DMS114 treated with DMSO at 0.1 percent for 48 hours (cell line): ENCODE measurements around the gene ONECUT2.

Experiments
- DNase-seq: peaks from one replicate; lab custom pipeline; 2025; ENCODE audit not compliant: unreplicated experiment; lab: John Stamatoyannopoulos, UW

Gene ONECUT2

DNA sequence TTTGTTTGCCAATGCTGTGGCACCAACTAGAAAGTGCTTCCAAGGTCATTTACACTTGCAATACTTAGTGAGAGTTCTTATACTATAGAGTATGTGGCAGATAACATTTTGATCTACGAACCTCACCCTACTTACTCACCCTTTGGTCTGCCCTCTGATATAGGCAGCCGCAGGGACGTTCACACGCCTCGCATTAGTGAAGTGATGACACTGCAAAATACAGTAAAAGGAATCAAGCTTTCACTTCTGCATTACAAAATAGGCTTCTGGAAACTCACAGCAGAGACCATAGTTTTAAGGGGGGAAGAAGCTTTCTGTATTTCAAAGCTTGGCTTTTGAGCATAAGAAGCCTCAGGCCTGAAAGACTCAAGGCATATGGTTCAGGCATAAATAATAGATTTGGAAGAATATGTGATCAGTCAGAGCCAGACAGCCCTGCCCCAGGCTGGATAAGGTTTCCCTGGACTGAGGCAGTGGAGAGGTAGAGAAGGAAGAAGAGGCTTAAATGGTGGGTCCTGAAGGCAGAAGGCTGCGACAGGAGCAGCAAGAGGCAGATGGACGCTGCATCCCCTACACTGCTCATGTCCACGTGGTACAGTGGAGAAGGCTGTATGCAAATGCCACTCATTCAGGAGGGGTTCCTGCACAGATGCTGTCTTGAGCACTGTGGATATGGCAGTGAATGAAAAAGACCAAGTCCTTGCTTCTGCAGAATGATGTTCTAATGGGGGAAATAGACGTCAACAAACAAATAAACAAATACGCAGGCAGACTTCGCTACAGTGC lies 88.2 kb downstream of the ONECUT2 start:
- no peak for DNase-seq

DNA sequence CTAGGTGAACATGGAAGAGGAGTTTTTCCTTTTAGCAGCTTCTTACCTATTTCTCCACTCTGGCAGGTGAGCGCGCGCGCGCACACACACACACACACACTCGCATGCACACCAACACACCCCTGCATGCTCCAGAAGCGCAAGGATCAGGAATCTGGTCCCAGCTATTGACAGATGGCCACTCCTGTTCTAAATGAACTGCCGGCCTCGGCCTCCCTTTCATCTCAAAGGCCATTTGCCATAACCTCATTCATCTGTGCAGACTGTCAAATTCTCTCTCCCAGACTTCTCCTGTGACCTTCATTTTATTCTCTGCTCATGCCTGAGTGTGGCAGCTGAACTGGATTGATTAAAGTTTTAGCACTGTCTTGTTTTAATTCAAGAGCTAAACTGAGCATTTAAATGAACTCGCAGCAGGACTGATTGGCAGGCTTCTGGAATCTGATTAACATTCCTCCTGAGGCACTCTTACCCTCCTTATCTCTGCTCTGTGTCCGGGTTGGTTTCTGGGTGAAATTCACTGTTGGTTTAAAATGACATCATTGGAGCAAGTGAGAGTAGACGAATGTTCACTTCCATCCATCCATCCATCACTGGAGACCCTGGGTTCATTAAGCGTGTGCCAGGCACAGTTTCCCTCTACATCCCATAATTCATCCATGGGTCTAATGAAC lies 92.5 kb downstream of the ONECUT2 start:
- no peak for DNase-seq

DNA sequence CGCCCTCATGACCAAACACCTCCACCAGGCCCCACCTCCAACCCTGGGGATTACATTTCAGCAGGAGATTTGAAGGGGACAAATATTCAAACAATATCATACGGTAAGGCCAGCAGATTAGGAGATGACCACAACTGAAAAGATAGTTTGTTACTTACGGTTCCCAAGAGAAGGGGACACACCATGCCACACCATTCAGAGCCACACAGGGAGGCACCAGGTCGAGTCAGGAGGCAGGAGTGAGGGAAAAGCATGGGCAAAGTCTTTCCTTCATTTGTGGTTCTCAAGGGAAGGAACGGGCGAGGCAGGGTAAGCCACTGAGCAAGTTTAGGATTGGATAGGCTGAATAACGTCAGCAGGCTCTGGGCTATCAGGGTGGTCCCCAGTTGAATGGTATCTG lies 94.0 kb downstream of the ONECUT2 start:
- no peak for DNase-seq

DNA sequence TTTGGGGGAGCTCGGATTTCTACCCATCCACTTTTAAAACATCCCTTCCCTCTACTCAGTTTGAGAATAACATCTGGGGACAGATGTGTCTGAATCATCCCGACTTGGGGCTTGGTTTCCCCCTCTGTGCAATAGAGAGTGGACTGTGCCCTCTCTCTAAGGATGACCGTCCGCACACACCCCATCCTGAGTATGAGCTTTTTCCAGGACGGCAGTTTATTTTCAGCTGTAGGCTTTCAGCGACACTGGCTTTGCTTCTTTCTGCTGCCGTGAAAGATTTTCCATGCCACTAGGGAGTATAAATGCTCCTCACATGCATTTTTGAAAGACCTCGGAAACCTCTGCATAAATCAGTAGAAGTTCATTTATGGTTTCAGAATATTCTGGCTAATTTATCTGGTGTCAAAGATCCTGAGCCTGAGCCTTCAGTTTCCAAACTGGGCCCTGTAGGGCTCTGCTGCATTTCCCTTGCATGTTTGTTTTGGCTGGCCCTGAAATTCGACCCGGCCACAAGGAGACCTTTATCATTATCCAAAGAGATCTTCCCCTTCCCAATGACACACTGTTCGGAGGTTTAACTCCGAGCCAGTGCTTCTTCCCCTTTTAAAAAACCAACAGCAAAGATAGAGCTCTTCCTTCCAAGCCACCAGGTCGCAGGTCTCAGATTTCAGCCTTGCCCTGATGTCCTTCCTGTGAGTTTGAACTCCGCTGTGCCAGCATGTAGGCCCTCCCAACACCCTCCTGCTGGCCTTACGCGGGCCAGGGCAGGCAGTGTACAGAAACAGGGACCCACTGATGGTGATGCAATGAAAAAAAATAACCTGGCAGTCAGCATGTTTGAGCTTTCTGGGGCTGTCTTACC lies 98.1 kb downstream of the ONECUT2 start:
- no peak for DNase-seq

DNA sequence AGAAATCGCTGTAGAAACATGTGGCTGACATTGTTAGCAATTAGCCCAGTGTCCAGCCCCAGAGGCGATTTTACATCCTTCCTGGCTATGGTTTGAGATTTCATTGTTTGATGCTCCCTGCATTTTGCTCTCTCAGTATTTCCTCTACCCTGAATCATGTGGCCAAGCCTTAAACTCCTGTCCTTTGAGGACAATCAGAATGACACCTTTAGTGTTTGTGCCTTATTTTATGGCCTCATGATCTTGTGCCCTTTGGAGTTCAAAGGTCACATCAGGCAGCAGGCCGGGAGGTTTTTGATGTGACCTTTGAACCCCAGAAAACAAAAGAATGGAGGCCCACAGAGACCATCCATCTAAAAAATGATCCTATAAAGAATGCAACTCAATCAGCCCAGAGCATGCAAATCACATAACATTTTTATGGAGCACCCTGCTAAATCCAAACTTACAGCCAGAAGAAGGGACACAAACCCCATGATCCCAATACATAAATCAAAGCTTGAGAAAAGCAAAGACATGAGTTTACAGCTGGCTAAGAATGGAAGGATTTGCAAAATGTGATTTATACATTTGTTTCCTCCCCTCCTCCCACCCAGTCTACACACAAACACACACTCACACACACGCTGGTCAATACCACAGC lies 98.8 kb downstream of the ONECUT2 start:
- DNase-seq: no peak

DNA sequence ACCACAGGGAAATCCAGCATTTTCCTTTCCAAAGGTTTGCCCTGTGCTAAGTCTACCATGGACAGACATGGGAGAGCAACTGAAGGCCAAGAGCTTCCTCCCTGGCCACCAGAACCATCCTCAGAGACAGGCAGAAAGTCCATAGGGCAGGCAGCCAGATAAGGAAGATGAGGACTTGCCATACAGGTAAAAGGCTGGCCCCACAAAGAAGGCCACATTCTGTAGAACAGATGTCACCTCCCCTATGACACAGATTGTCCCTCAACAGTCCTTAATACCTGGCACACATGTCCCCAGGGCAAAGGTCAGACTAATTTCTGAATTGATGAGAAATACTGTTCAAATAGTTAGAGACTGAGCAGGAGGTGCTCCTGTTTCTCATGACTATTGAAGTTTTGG lies 99.3 kb downstream of the ONECUT2 start:
- no peak for DNase-seq

DNA sequence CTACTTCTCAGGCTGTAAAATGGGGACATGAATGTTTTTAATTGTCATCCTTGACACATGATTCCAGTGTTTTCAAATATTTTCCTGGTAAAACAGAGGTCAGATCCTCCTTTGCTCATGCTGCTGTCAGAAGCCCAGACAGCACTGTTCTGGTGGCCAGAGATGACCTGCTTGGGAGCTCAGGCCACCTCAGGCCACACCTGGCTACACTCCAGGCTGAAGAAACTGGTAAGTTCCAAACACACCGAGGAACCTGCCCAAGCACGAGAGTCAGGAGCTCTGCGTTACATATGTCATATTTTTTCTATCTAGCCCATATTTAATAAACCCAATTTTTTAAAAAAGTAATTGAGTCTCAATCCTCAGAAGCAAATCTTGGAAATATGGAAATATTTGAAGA lies 103.4 kb downstream of the ONECUT2 start:
- no peak for DNase-seq

DNA sequence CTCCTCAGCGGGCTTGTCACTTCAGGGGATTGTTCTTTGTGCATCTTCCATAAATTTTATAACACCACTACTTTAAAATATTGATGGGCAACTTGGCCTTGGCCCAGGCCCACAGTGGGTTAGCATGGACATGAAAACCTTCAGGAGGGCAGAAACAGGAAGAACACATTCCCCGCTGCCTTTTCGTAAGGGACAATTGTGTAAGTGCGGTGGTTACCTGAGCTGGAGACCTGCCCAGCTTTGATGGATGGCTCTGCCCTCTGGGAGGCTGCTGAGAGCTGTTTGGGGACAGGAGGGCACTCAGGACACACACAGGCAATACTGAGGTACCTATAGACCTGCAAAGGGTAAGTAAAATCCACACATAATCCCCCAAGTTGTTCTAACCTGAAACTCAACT lies 104.5 kb downstream of the ONECUT2 start:
- DNase-seq: no peak
